ENCODE results near the gene DOCK9. TPM values are rescaled to one million over a fixed set of nuclear protein-coding genes. Genes with fewer than 3 reads are reported as not detected.
A peak's percentile ranks its signal among the peaks of the same experiment; 100 is the strongest.

DOCK9 gene
- total RNA-seq, 1 donor from 2014 or later: 153 TPM

GRCh38 chr13:99015606-99016490 lies 38.0 kb upstream of the DOCK9 start:
- no peaks in the 10 kb centered on the region for H3K4me1 ChIP-seq
- H3K27me3 ChIP-seq (ENCODE audit: low read depth): no peaks in the 10 kb centered on the region
- H3K36me3 ChIP-seq: no peaks in the 10 kb centered on the region
- no peak overlapping the region for H3K27ac ChIP-seq
- ATAC-seq: no peak
- intact Hi-C loops (cut with DNase I): no loop called here
- TF ChIP-seq CTCF (IDR thresholded peaks at IDR 0.05): no peak
- no peak for DNase-seq
- no peak overlapping the region for H3K4me3 ChIP-seq
- H3K9me3 ChIP-seq: no peaks in the 10 kb centered on the region

GRCh38 chr13:99014522-99014921 lies 36.7 kb upstream of the DOCK9 start:
- ATAC-seq: no peak
- H3K9me3 ChIP-seq: no peaks in the 10 kb centered on the region
- H3K27me3 ChIP-seq (ENCODE audit: low read depth): no peaks in the 10 kb centered on the region
- H3K27ac ChIP-seq: no peak overlapping the region
- H3K36me3 ChIP-seq: no peaks in the 10 kb centered on the region
- TF ChIP-seq CTCF (IDR thresholded peaks at IDR 0.05): no peak
- DNase-seq: no peak
- H3K4me1 ChIP-seq: peaks cover 2% of the 10 kb centered on the region
- no peak overlapping the region for H3K4me3 ChIP-seq
- intact Hi-C loops (cut with DNase I): no loop called here

DNA sequence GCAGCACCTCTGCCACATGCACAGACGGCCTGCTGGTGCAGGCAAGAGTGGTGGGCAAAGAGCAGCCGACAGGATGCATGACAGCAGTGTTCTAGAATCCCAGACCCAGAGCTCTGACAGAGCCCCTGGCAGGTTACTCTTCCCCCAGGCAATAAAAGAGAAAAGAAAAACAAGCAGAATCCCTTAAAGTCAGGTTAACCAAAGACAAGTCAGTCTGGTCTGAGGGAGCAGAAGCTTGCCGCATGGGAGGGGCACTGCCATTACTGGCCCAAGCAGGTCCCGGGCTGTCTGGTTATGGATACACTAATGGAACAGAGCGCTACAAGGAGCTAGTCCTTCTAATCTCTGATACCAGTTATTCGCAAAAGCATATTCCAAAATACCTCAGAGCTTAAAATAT lies 36.1 kb upstream of the DOCK9 start:
- intact Hi-C loops (cut with DNase I): no loop called here
- Histone ChIP-seq H3K27me3 (ENCODE audit: low read depth) (no peaks in the 10 kb centered on the region), H3K36me3 (no peaks in the 10 kb centered on the region), H3K4me1 (peaks cover 8% of the 10 kb centered on the region), H3K9me3 (no peaks in the 10 kb centered on the region), H3K4me3 (no peak overlapping the region), H3K27ac (no peak overlapping the region)
- TF ChIP-seq CTCF (IDR thresholded peaks at IDR 0.05): no peak
- ATAC-seq: no peak
- no peak for DNase-seq

- no peak for TF ChIP-seq CTCF (IDR thresholded peaks at IDR 0.05)
- intact Hi-C loops (cut with DNase I): no loop called here
- no peaks in the 10 kb centered on the region for H3K36me3 ChIP-seq
- H3K27me3 ChIP-seq (ENCODE audit: low read depth): no peaks in the 10 kb centered on the region
- no peak overlapping the region for H3K27ac ChIP-seq
- ATAC-seq (no peak), DNase-seq (no peak)
- H3K9me3 ChIP-seq: no peaks in the 10 kb centered on the region
- no peak overlapping the region for H3K4me3 ChIP-seq
- peaks cover 16% of the 10 kb centered on the region for H3K4me1 ChIP-seq
These were observed 34.7 kb upstream of the DOCK9 start for GRCh38 chr13:99012539-99012938.

- TF ChIP-seq CTCF (IDR thresholded peaks at IDR 0.05): no peak
- Histone ChIP-seq H3K27me3 (ENCODE audit: low read depth) (no peaks in the 10 kb centered on the region), H3K4me1 (peaks cover 16% of the 10 kb centered on the region), H3K27ac (no peak overlapping the region), H3K9me3 (no peaks in the 10 kb centered on the region), H3K36me3 (no peaks in the 10 kb centered on the region), H3K4me3 (no peak overlapping the region)
- intact Hi-C loops (cut with DNase I): no loop called here
- ATAC-seq (peak; percentile 57 to 70), DNase-seq (no peak)
These were observed 32.2 kb upstream of the DOCK9 start for GRCh38 chr13:99009987-99010551.
